HG03064 (cell line): ENCODE results near the gene MDN1.

Source experiments
- ATAC-seq: cut with Tn5 transposase; IDR thresholded peaks from one replicate; pipeline ENCODE4 v1.9.1; 2021; ENCODE audit warnings: low read depth; ENCODE audit not compliant: unreplicated experiment

The MDN1 gene

DNA sequence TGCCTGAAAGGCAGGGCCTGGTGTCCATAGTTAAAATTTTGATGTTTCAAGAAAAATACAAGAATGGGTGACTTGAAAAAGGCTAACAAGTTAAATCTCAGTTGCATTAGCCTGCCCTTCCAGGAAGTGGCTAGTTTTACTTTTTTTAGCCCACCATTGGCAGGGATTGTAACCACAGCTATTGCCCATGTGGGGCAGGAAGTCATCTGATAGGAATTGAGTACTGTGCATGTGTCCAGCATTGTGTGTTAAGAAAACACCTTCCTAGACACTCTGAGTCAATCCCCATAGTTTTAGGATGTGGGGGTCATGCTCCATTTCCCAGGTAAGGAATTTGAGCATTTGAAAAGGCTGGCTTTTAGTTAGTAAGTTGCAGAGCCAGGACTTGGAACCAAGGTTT, 207.9 kb downstream of the MDN1 start:
- no peak for ATAC-seq

DNA sequence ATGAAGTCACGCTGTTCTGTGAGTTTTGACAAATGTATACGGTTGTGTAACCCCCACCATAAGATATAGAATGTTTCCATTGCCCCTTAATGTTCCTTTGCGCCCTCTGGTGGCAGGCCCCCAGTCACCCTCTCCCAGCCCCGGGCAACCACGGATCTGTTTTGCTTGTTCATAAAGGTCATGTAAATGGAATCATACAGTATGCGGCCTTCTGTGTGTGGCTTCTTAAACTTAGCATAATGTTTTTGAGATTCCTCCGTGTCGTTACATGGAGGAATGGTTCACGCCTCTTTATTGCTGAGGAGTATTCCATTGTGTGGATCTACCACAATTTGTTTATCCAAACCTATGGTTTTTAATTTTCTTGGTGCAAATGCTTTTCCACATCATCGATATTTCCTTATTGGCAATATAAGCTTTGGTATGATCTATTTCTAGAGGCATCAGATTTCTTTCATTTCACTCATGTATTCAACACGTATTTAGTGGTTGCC, 209.4 kb downstream of the MDN1 start:
- ATAC-seq = no peak

DNA sequence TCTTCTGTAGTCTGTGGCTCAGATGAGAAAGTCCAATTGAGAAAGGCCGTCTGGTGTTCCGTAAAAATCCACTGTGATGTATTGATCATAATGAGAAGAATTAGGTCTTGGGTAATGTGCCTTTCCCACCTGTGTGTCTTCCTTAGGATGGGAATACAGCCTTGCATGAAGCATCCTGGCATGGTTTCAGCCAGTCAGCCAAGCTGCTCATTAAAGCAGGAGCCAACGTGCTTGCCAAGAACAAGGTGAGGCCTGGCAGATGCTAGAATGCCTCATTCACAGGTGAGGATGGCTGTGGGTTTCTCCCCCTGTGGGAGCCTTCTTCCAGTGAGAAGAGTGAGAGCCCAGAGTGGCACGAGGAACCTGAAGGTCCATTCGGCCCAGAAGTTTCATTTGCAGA, 213.7 kb downstream of the MDN1 start:
- ATAC-seq = no peak

DNA sequence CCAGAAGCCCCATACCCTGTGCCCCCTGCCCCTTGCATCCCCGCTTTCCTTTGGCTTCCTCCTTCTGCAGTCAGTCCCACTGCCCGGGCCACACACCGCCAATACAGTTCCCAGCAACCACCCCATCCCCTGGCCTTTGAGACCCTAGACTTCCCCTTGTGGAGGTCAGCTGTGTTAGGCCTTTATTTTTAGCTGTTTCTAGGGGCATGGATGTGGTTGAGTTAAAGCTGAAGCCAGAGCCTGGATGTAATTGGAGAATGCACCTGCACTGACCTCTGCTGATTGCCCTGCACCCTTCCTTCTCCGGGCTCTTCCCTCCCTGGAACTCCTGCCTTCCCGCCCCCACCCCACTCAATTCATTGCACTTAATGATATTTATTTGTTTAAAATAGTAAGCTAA, 214.9 kb downstream of the MDN1 start:
- no peak for ATAC-seq

DNA sequence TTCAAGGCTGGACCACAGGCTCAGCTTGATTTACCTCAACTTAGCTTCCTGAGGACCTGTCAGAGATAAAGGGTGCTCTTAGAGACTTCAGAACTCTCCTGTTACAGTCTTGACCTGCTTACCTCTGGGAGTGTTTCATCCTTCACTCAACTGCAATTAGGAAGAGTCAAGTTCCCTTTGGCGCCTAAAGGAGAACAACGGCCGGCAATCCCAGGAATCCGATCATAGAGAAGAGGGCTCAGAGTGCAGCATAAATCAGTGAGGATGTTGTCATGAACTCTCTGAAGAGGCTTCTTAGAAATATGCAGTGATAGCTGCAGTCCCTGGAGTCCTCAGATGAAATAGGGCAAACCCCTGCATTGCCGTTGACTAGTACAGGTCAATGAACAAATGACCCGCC, 217.4 kb downstream of the MDN1 start:
- ATAC-seq = no peak

DNA sequence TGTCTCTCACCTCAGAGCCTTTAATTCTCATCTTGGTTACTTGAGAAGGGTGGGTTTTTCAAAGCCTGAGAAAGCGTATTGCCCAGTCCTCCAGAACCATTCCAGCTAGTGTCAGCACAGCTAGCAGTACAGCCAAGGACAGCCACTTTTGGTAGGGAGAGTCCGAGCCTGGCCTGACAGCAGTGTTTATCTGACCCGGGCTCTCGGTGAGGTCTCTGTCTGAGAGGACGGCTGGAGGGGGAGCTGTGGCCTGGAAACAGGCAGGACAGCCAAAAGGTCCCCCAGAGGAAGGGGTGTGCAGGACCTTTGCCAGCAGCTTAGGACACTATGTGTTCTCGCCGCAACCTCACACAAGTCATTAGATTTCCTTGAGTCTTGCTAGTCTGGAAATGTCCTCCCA, 219.9 kb downstream of the MDN1 start:
- ATAC-seq = no peak

DNA sequence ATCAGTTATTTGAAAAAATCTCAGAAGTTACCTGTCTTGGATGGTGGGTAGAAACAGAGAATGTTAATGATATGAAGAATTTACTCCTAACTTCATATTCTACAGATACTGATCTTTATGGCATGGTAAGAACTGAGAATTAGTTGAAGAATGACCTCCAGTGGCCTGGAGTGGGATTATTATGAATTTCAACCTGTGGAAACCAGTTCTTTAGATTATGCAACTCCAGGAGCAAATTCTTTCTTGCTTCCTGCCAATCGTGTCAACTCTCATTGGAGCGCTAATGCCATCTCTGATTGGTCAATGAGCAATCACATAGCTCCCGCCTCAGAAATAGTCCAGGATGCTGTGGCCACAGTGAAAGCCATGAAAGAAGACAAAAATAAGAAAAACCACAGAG, 221.6 kb downstream of the MDN1 start:
- no peak for ATAC-seq

DNA sequence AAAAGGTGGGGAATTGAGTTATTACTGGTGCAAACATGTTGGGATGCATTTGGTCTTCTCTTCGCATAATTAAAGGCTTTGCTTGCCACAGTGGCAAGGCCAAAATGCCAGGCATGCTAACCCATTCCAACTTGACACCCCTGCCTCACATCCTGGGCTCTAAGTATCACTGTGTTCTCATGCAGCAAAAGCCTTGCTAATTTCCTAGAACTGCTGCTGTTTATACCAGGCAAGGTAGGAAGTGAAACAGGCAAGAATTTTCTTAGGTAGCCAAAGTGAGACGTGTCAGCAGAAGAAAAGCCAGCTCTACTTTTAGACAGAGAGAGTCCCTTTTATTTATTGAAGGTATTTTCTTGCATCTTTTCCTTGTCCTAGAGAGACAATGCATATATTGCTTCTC, 222.2 kb downstream of the MDN1 start:
- no peak for ATAC-seq

DNA sequence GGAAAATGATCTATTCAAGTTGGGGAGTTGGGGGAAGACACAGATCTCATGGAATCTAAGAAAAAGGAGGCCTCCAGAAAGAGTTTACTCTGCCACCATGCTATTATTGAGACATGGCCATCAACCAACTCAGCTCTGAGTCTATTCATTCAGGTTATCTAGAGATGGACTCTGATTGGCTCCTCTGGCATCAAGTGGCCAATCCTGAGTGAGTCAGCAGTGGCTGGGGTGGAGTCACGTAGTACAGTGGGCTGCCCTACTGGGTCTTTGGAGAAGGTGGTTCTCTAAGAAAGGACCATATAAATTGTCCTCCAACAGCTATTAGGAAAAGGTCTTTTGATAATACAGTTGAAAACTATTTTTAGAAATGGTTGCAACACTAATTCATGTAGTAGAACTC, 223.1 kb downstream of the MDN1 start:
- ATAC-seq = no peak

DNA sequence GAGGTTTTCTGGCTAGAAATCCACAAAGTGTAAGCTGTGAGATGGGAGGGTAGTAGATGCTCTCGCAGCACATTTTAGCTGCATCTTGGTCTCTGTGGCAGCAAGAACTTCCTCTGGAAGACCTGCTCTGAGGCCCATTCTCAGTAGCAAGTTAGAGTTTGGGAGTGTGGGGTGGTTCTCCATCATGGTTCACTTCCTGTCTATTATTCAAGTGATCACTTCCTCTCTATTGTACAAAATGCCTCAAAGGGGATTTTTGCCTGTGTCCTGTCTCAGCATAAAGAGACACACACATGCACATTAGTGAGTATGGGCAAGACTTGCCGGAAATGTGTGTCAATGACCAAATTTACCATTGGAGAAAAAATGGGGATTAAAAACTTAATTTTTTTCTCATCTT, 223.5 kb downstream of the MDN1 start:
- peak; percentile 75 for ATAC-seq
